Astrocyte of the cerebellum (primary cell): ENCODE results near the gene TPBGL.

Experiments used
- DNase-seq: peaks from one replicate; pipeline ENCODE4 v3.0.0-alpha.2; 2011; ENCODE audit warnings: low read depth
- H3K4me3 ChIP-seq: 2 replicates; pipeline ENCODE4 v1.5.1; 2011; ENCODE audit warnings: mild to moderate bottlenecking, low read depth, low read length, moderate library complexity
- in situ Hi-C: cut with HindIII; loops from 2 replicates; pipeline ENCODE4 v1.10.0; 2017; ENCODE audit warnings: low sequenced_read_pairs
- TF ChIP-seq, protein P1 (sequence below): IDR thresholded peaks from 2 replicates; pipeline ENCODE4 v1.5.1; 2012; ENCODE audit warnings: low read length, low read depth, moderate library complexity, mild to moderate bottlenecking; ENCODE audit errors: missing control alignments

Gene TPBGL

DNA sequence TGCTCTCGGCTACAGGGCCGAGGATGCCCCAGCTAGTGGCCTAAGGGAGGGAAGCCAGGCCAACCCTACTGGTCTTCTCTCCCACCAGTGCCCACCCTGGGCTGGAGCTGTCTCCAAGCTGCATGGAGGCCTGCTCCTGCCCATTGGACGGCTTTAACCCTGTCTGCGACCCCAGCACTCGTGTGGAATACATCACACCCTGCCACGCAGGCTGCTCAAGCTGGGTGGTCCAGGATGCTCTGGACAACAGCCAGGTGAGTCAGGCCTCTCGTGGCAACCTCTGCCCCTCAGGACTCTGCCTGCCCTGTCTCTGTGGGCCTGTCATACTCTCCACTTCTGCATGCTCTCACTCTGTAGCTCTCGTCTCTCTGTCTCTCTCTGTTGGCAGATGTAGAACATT is 44.1 kb upstream of the TPBGL start:
- H3K4me3 ChIP-seq: no peak overlapping the region
- in situ Hi-C loops: no loop called here
- TF ChIP-seq, protein P1, sequence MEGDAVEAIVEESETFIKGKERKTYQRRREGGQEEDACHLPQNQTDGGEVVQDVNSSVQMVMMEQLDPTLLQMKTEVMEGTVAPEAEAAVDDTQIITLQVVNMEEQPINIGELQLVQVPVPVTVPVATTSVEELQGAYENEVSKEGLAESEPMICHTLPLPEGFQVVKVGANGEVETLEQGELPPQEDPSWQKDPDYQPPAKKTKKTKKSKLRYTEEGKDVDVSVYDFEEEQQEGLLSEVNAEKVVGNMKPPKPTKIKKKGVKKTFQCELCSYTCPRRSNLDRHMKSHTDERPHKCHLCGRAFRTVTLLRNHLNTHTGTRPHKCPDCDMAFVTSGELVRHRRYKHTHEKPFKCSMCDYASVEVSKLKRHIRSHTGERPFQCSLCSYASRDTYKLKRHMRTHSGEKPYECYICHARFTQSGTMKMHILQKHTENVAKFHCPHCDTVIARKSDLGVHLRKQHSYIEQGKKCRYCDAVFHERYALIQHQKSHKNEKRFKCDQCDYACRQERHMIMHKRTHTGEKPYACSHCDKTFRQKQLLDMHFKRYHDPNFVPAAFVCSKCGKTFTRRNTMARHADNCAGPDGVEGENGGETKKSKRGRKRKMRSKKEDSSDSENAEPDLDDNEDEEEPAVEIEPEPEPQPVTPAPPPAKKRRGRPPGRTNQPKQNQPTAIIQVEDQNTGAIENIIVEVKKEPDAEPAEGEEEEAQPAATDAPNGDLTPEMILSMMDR: no peak
- DNase-seq: no peak

- TF ChIP-seq, protein P1: no peak
- H3K4me3 ChIP-seq: no peak overlapping the region
- no peak for DNase-seq
- in situ Hi-C loops: no loop called here
Observed at GRCh38 chr11:75197512-75198277, 42.9 kb upstream of the TPBGL start.

GRCh38 chr11:75198278-75198973 is 42.1 kb upstream of the TPBGL start:
- DNase-seq: no peak
- TF ChIP-seq, protein P1: no peak
- in situ Hi-C loops: no loop called here
- no peak overlapping the region for H3K4me3 ChIP-seq

DNA sequence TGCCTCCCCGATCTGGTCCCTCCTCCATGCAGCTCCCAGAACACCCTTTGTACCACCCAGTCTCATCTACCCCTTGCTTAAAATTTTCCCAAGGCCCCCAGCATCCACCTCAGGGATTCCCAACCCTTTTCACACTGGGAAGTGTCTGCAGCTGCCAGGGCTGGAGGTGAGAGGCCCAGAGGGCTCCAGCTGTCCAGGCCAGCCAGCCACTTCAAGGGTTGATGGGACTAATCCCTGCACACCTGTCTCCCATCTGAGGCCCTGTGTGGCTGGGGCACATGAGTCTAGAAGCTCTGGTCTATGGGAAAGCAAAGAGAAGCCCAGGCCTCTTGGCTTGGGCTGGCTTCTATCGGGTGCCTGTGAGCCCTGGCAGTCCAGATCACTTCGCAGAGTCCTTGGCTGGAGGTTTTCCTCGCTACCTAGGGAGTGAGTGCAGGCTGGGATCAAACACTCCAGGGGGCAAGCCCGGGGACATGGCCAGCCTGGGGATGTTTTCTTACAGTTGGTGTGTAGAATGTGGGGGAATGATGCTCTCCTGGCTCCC is 41.1 kb upstream of the TPBGL start:
- in situ Hi-C loops: no loop called here
- TF ChIP-seq, protein P1: no peak
- no peak overlapping the region for H3K4me3 ChIP-seq
- DNase-seq: no peak

GRCh38 chr11:75200051-75200450 is 40.5 kb upstream of the TPBGL start:
- TF ChIP-seq, protein P1: no peak
- in situ Hi-C loops: loop anchor here (10.0 kb wide), 1 partner anchor 175 kb away; no protein-coding TSS in a partner anchor
- no peak for DNase-seq
- no peak overlapping the region for H3K4me3 ChIP-seq

DNA sequence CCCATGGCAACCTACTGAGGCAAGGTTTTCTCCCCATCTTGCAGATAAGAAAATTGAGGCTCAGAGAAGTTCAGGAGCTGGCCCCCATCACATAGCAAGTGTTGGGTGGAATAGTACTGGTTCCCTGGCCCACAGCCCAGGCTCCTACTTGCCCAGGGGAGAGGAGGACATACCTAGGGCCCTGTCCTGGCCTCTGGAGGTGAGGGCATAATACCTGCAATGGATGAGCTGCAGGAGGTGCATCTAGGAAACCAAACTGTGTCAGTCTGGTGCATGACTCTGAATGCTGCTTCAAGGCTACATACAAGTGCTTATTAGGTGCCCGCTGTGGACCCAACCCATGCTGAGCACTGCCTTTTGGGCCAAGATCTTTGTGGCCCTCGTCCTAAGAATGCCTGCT is 40.0 kb upstream of the TPBGL start:
- in situ Hi-C loops: loop anchor here (10.0 kb wide), 1 partner anchor 176 kb away; no protein-coding TSS in a partner anchor
- H3K4me3 ChIP-seq: no peak overlapping the region
- DNase-seq: no peak
- TF ChIP-seq, protein P1: no peak
